DND-41 (cell line): ENCODE results near the gene SH3RF3.

ENCODE experiments used
- ATAC-seq: fragments of 200-7000 bp; cut with Tn5 transposase; 3 replicates; pipeline ENCODE4 v1.9.1; 2021; ENCODE audit warnings: low read depth; ENCODE audit not compliant: insufficient read depth
- DNase-seq: peaks from one replicate; pipeline ENCODE4 v3.0.0-alpha.2; 2020
- H2AFZ ChIP-seq: 2 replicates; pipeline ENCODE4 v1.6.0; 2012; ENCODE audit warnings: low read depth, low read length
- H3K27ac ChIP-seq: 2 replicates; pipeline ENCODE4 v1.5.1; 2012; ENCODE audit warnings: low read length, inconsistent platforms
- H3K27me3 ChIP-seq: fragments of 200-600 bp; sonication (generic); 2 replicates; pipeline ENCODE4 v1.6.0; 2012; ENCODE audit warnings: low read length, mild to moderate bottlenecking, inconsistent platforms; ENCODE audit not compliant: insufficient read depth, poor library complexity
- H3K36me3 ChIP-seq: 2 replicates; pipeline ENCODE4 v1.5.1; 2012; ENCODE audit warnings: low read length, inconsistent platforms; ENCODE audit not compliant: insufficient read depth
- H3K4me1 ChIP-seq: 2 replicates; pipeline ENCODE4 v1.5.1; 2012; ENCODE audit warnings: mild to moderate bottlenecking, low read length; ENCODE audit not compliant: insufficient read depth
- H3K4me2 ChIP-seq: 2 replicates; pipeline ENCODE4 v1.6.0; 2012; ENCODE audit warnings: mild to moderate bottlenecking, moderate library complexity, low read length, inconsistent platforms; ENCODE audit not compliant: insufficient read depth
- H3K4me3 ChIP-seq, 2 experiments: fragments of 200-600 bp in 1 of 2; shearing (Covaris generic) in 1 of 2; 2 replicates each; pipeline ENCODE4 v1.5.1; 2012 to 2016; ENCODE audit warnings: inconsistent platforms in 2 of 2, low read length in 2 of 2, mild to moderate bottlenecking in 2 of 2, low read depth in 1 of 2, moderate library complexity in 1 of 2
- H3K79me2 ChIP-seq: 2 replicates; pipeline ENCODE4 v1.6.0; 2012; ENCODE audit warnings: low read length, inconsistent platforms; ENCODE audit not compliant: insufficient read depth
- H3K9ac ChIP-seq: 2 replicates; pipeline ENCODE4 v1.6.0; 2012; ENCODE audit warnings: low read depth, mild to moderate bottlenecking, inconsistent platforms, low read length, moderate library complexity
- H3K9me3 ChIP-seq: 2 replicates; pipeline ENCODE4 v1.5.1; 2012; ENCODE audit warnings: low read length, moderate library complexity, mild to moderate bottlenecking, inconsistent platforms; ENCODE audit not compliant: insufficient read depth, severe bottlenecking
- H4K20me1 ChIP-seq: 2 replicates; pipeline ENCODE4 v1.6.0; 2012; ENCODE audit warnings: low read length; ENCODE audit not compliant: insufficient read depth
- CTCF ChIP-seq: IDR thresholded peaks from 2 replicates; pipeline ENCODE4 v1.5.1; 2012; ENCODE audit warnings: borderline replicate concordance, low read length, moderate library complexity, mild to moderate bottlenecking; ENCODE audit not compliant: poor library complexity, severe bottlenecking; ENCODE audit errors: extremely low read depth
- EZH2 ChIP-seq: IDR thresholded peaks from 3 replicates; pipeline ENCODE4 v1.6.1; 2012; ENCODE audit warnings: borderline replicate concordance, low read depth, mild to moderate bottlenecking, moderate library complexity, low read length, inconsistent platforms; ENCODE audit not compliant: severe bottlenecking

Gene SH3RF3

GRCh38 chr2:109387778-109388469 lies 258.9 kb downstream of the SH3RF3 start:
- no peak for TF ChIP-seq CTCF
- TF ChIP-seq EZH2, result no peak
- H3K27ac ChIP-seq, result no peak overlapping the region
- H3K4me3 ChIP-seq, result no peak overlapping the region
- no peaks in the 10 kb centered on the region for H3K27me3 ChIP-seq
- H2AFZ ChIP-seq, result no peak overlapping the region
- H3K79me2 ChIP-seq, result no peaks in the 10 kb centered on the region
- no peaks in the 10 kb centered on the region for H3K4me1 ChIP-seq
- H3K36me3 ChIP-seq, result no peaks in the 10 kb centered on the region
- DNase-seq (no peak), ATAC-seq (no peak)
- no peak overlapping the region for H3K9ac ChIP-seq
- H4K20me1 ChIP-seq, result no peaks in the 10 kb centered on the region; the same call in 1 of the 2 replicates
- no peak overlapping the region for H3K4me2 ChIP-seq
- H3K9me3 ChIP-seq, result no peaks in the 10 kb centered on the region

- H3K36me3 ChIP-seq, result no peaks in the 10 kb centered on the region
- no peak overlapping the region for H3K27ac ChIP-seq
- ATAC-seq, result no peak
- H4K20me1 ChIP-seq, result no peaks in the 10 kb centered on the region; the same call in 1 of the 2 replicates
- TF ChIP-seq CTCF (no peak), EZH2 (no peak)
- H3K4me1 ChIP-seq, result no peaks in the 10 kb centered on the region
- no peak overlapping the region for H3K4me3 ChIP-seq
- H3K79me2 ChIP-seq, result no peaks in the 10 kb centered on the region
- H3K4me2 ChIP-seq, result no peak overlapping the region
- no peak overlapping the region for H2AFZ ChIP-seq
- no peak overlapping the region for H3K9ac ChIP-seq
- H3K9me3 ChIP-seq, result no peaks in the 10 kb centered on the region
- no peaks in the 10 kb centered on the region for H3K27me3 ChIP-seq
- no peak for DNase-seq
Observed at GRCh38 chr2:109391243-109391642, 262.2 kb downstream of the SH3RF3 start.

GRCh38 chr2:109392140-109392539 lies 263.1 kb downstream of the SH3RF3 start:
- Histone ChIP-seq H3K27ac (no peak overlapping the region), H3K79me2 (no peaks in the 10 kb centered on the region), H3K36me3 (no peaks in the 10 kb centered on the region), H2AFZ (no peak overlapping the region), H3K9ac (no peak overlapping the region), H3K4me3 (no peak overlapping the region), H3K9me3 (no peaks in the 10 kb centered on the region), H3K4me1 (no peaks in the 10 kb centered on the region), H3K27me3 (no peaks in the 10 kb centered on the region), H4K20me1 (peaks cover 5% of the 10 kb centered on the region; the same call in 1 of the 2 replicates), H3K4me2 (no peak overlapping the region)
- DNase-seq (no peak), ATAC-seq (no peak)
- no peak for TF ChIP-seq CTCF
- TF ChIP-seq EZH2, result no peak
